Activated CD8-positive, alpha-beta T cell treated with anti-CD3 and anti-CD28 coated beads, Interleukin-2, amount 10 ng/mL, durations not matched to agents 7 days and 5 days (primary cell): ENCODE results near the gene FAM24A. TPM values are rescaled to one million over a fixed set of nuclear protein-coding genes. Genes with fewer than 3 reads are reported as not detected.

Experiments
- ATAC-seq: fragments of 150-1000 bp; cut with Tn5 transposase; one replicate; pipeline ENCODE4 v1.10.0; 2021; ENCODE audit warnings: moderate library complexity
- CTCF ChIA-PET: fragments of 350-600 bp; sonication (Branson Sonifier 250); formaldehyde crosslinking; loops from one replicate; lab custom pipeline; 2021; ENCODE audit warnings: antibody characterized with exemption; lab: Charles Lee
- POLR2A ChIA-PET: fragments of 350-600 bp; sonication (Branson Sonifier 250); formaldehyde crosslinking; loops from one replicate; lab custom pipeline; 2021; ENCODE audit warnings: antibody characterized with exemption; lab: Charles Lee
- DNase-seq: peaks from one replicate; pipeline ENCODE4 v3.0.0-alpha.2; 2020
- H3K27ac Mint-ChIP-seq: one replicate; pipeline ENCODE4 v1.8.0; 2021; ENCODE audit warnings: mild to moderate bottlenecking, mixed read lengths
- H3K27me3 Mint-ChIP-seq: one replicate; pipeline ENCODE4 v1.8.0; 2021; ENCODE audit warnings: low read depth, mixed read lengths
- H3K36me3 Mint-ChIP-seq: one replicate; pipeline ENCODE4 v1.8.0; 2021; ENCODE audit warnings: low read depth, mixed read lengths
- H3K4me1 Mint-ChIP-seq: one replicate; pipeline ENCODE4 v1.8.0; 2021; ENCODE audit warnings: low read depth, mixed read lengths
- H3K4me3 Mint-ChIP-seq: one replicate; pipeline ENCODE4 v1.8.0; 2021; ENCODE audit warnings: mild to moderate bottlenecking, mixed read lengths
- H3K9me3 Mint-ChIP-seq: one replicate; pipeline ENCODE4 v1.8.0; 2022; ENCODE audit warnings: mixed read lengths; ENCODE audit not compliant: insufficient read depth
- total RNA-seq, 2 experiments: library from RNA; stranded (reverse); gene quantifications; one replicate each; pipeline ENCODE4 v1.2.3, GENCODE V29; 2021

FAM24A gene
- total RNA-seq, 2 experiments from 2014 or later: not detected

GRCh38 chr10:122939133-122939855, 28.9 kb downstream of the FAM24A start:
- Mint-ChIP-seq H3K36me3 (peaks cover 47% of the 10 kb centered on the region), H3K27ac (no peak overlapping the region), H3K27me3 (no peaks in the 10 kb centered on the region), H3K4me3 (no peak overlapping the region), H3K4me1 (no peaks in the 10 kb centered on the region), H3K9me3 (no peaks in the 10 kb centered on the region)
- ChIA-PET CTCF (no interaction called here), POLR2A (no interaction called here)
- ATAC-seq (no peak), DNase-seq (no peak)

GRCh38 chr10:122939856-122940543, 29.6 kb downstream of the FAM24A start:
- CTCF ChIA-PET: no interaction called here
- H3K4me3 Mint-ChIP-seq: no peak overlapping the region
- H3K36me3 Mint-ChIP-seq: peaks cover 44% of the 10 kb centered on the region

GRCh38 chr10:122949296-122949695, 38.9 kb downstream of the FAM24A start:
- no peak for ATAC-seq
- peaks cover 41% of the 10 kb centered on the region for H3K36me3 Mint-ChIP-seq
- POLR2A ChIA-PET: no interaction called here
- CTCF ChIA-PET: no interaction called here
- no peak for DNase-seq
- peaks cover 27% of the 10 kb centered on the region for H3K4me1 Mint-ChIP-seq
- H3K4me3 Mint-ChIP-seq: no peak overlapping the region
- no peaks in the 10 kb centered on the region for H3K9me3 Mint-ChIP-seq
- no peaks in the 10 kb centered on the region for H3K27me3 Mint-ChIP-seq
- H3K27ac Mint-ChIP-seq: no peak overlapping the region

More at GRCh38 chr10:122939856-122940543, 29.6 kb downstream of the FAM24A start:
- DNase-seq (no peak), ATAC-seq (no peak)
- H3K27me3 Mint-ChIP-seq: no peaks in the 10 kb centered on the region
- POLR2A ChIA-PET: no interaction called here
- no peaks in the 10 kb centered on the region for H3K9me3 Mint-ChIP-seq
- H3K27ac Mint-ChIP-seq: no peak overlapping the region
- no peaks in the 10 kb centered on the region for H3K4me1 Mint-ChIP-seq

- peaks cover 37% of the 10 kb centered on the region for H3K4me1 Mint-ChIP-seq
- CTCF ChIA-PET: interaction anchor here (0.9 to 1.5 kb wide), 2 partner anchors 9 to 54 kb away, joined by 3 to 8 read pairs; partner anchors contain the start of gene IKZF5
- DNase-seq: peak; percentile 98
- POLR2A ChIA-PET: interaction anchor here (0.6 to 1.9 kb wide), 7 partner anchors 8 to 288 kb away, joined by 3 to 9 read pairs (median 3); partner anchors contain the start of genes ACADSB, IKZF5 and PSTK
- peak; percentile 98 for ATAC-seq
- peak within 1 kb of the TSS; percentile 78 for H3K4me3 Mint-ChIP-seq
- H3K9me3 Mint-ChIP-seq: peaks cover 3% of the 10 kb centered on the region
- peak within 1 kb of the TSS; percentile 87 for H3K27ac Mint-ChIP-seq
- H3K27me3 Mint-ChIP-seq: peaks cover 17% of the 10 kb centered on the region
- H3K36me3 Mint-ChIP-seq: peaks cover 23% of the 10 kb centered on the region
These were observed 43.7 kb downstream of the FAM24A start, which contains the start of gene C10orf88 for GRCh38 chr10:122953902-122954730. C10orf88 (minus strand) TSS chr10:122954227; CDS start chr10:122954178, 49 bp downstream.

GRCh38 chr10:122954731-122955050, 44.3 kb downstream of the FAM24A start:
- no peak for DNase-seq
- ChIA-PET POLR2A (interaction anchor here (0.8 to 1.9 kb wide), 2 partner anchors 53 to 198 kb away, joined by 3 to 9 read pairs; partner anchors contain the start of genes ACADSB and IKZF5), CTCF (interaction anchor here (1.5 kb wide), 1 partner anchor 53 kb away, joined by 8 read pairs; the partner anchor contains the start of gene IKZF5)
- no peak for ATAC-seq
- Mint-ChIP-seq H3K4me3 (peak overlapping the region; percentile 78), H3K9me3 (peaks cover 3% of the 10 kb centered on the region), H3K36me3 (peaks cover 23% of the 10 kb centered on the region), H3K4me1 (peaks cover 37% of the 10 kb centered on the region), H3K27me3 (peaks cover 17% of the 10 kb centered on the region), H3K27ac (peak overlapping the region; percentile 87)

- no peak for ATAC-seq
- Mint-ChIP-seq H3K9me3 (peaks cover 3% of the 10 kb centered on the region), H3K27me3 (peaks cover 17% of the 10 kb centered on the region), H3K27ac (no peak overlapping the region), H3K4me3 (no peak overlapping the region), H3K4me1 (peaks cover 34% of the 10 kb centered on the region), H3K36me3 (peaks cover 17% of the 10 kb centered on the region)
- ChIA-PET POLR2A (no interaction called here), CTCF (interaction anchor here (0.8 to 1.6 kb wide), 3 partner anchors 14 to 25 kb away, joined by 3 to 6 read pairs (median 6); partner anchors contain the start of gene PSTK)
- DNase-seq: no peak
These were observed 45.5 kb downstream of the FAM24A start for GRCh38 chr10:122955892-122956291.

GRCh38 chr10:122957474-122957873, 47.1 kb downstream of the FAM24A start:
- Mint-ChIP-seq H3K27me3 (peaks cover 17% of the 10 kb centered on the region), H3K36me3 (peaks cover 11% of the 10 kb centered on the region), H3K9me3 (peaks cover 3% of the 10 kb centered on the region), H3K27ac (no peak overlapping the region), H3K4me3 (no peak overlapping the region), H3K4me1 (peaks cover 27% of the 10 kb centered on the region)
- ChIA-PET CTCF (no interaction called here), POLR2A (no interaction called here)
- DNase-seq (no peak), ATAC-seq (no peak)

GRCh38 chr10:122962405-122962804, 52.0 kb downstream of the FAM24A start:
- Mint-ChIP-seq H3K4me1 (no peaks in the 10 kb centered on the region), H3K4me3 (no peak overlapping the region), H3K27me3 (peaks cover 10% of the 10 kb centered on the region), H3K36me3 (no peaks in the 10 kb centered on the region), H3K9me3 (peaks cover 12% of the 10 kb centered on the region), H3K27ac (no peak overlapping the region)
- ChIA-PET CTCF (no interaction called here), POLR2A (no interaction called here)
- DNase-seq (no peak), ATAC-seq (no peak)

Other genes starting within 250 kb of the FAM24A start
- not detected for gene C10orf120, start 210.8 kb upstream of the FAM24A start, total RNA-seq
- gene CUZD1, start 64.8 kb upstream of the FAM24A start, total RNA-seq: 1 to 10 TPM; 2.8 to 3.1 TPM
- 10 to 100 TPM in 1 of 2 experiments, 1 to 10 TPM in 1; 9.3 to 11.0 TPM for gene FAM24B, start 31.0 kb upstream of the FAM24A start, total RNA-seq
- 10 to 100 TPM; 11.5 to 12.7 TPM for gene C10orf88, start 43.6 kb downstream of the FAM24A start, total RNA-seq
- gene PSTK, start 69.8 kb downstream of the FAM24A start, total RNA-seq: 1 to 10 TPM; 3.2 to 4.0 TPM
- 10 to 100 TPM; 12.1 to 12.5 TPM for gene IKZF5, start 98.2 kb downstream of the FAM24A start, total RNA-seq
- 10 to 100 TPM; 15.4 to 17.3 TPM for gene ACADSB, start 98.4 kb downstream of the FAM24A start, total RNA-seq
- not detected for gene HMX3, start 225.4 kb downstream of the FAM24A start, total RNA-seq
- not detected for gene HMX2, start 237.5 kb downstream of the FAM24A start, total RNA-seq
- 100 to 1,000 TPM; 265 to 267 TPM for gene BUB3, start 243.8 kb downstream of the FAM24A start, total RNA-seq